T-cell (primary cell): ENCODE measurements around the gene JAG2. TPM values are rescaled to one million over a fixed set of nuclear protein-coding genes. Genes with fewer than 3 reads are reported as not detected.

ENCODE experiments used
- ATAC-seq, 4 experiments: fragments of 200-7000 bp in 3 of 4; fragments of 150-1000 bp in 1 of 4; cut with Tn5 transposase; replicated peaks in 1 of 4; 1 replicate in 3 of 4; 2 replicates in 1 of 4; pipeline ENCODE4 v1.10.0; 2021; ENCODE audit warnings: moderate library complexity in 3 of 4, mild to moderate bottlenecking in 2 of 4, moderate number of reproducible peaks in 1 of 4
- CTCF ChIA-PET, 2 donors: fragments of 300-600 bp; sonication (Branson Sonifier 250); formaldehyde crosslinking; loops; one replicate each; lab custom pipeline; 2022; ENCODE audit warnings: antibody characterized with exemption in 2 of 2; lab: Charles Lee
- POLR2A ChIA-PET, 2 donors: fragments of 300-600 bp; sonication (Branson Sonifier 250); formaldehyde crosslinking; loops; one replicate each; lab custom pipeline; 2022; ENCODE audit warnings: antibody characterized with exemption in 2 of 2; lab: Charles Lee
- DNase-seq, 35 experiments: peaks; one replicate each; pipeline versions ENCODE4 v3.0.0 to v3.0.0-alpha.2; 2013 to 2023
- H3K27ac ChIP-seq: one replicate; pipeline ENCODE4 v1.5.1; 2013; ENCODE audit warnings: low read length
- H3K27me3 ChIP-seq, 2 experiments: replicated peaks in 1 of 2; 1 replicate in 1 of 2; 2 replicates in 1 of 2; pipeline versions ENCODE4 v1.6.1 to v1.7.0; 2013; ENCODE audit warnings: low read length in 1 of 2, mixed read lengths in 1 of 2; ENCODE audit not compliant: control insufficient read depth in 2 of 2, insufficient read depth in 2 of 2; ENCODE audit errors: extremely low read depth in 1 of 2
- H3K36me3 ChIP-seq, 2 donors: 1 replicate in 1 of 2; 2 replicates in 1 of 2; pipeline versions ENCODE4 v1.6.1 to v1.7.0; 2013; ENCODE audit warnings: low read length in 1 of 2; ENCODE audit not compliant: control insufficient read depth in 2 of 2, insufficient read depth in 1 of 2; ENCODE audit errors: extremely low read depth in 1 of 2
- H3K4me1 ChIP-seq, 2 experiments: 1 replicate in 1 of 2; 2 replicates in 1 of 2; pipeline versions ENCODE4 v1.6.1 to v1.7.0; 2013; ENCODE audit warnings: low read length in 2 of 2, mixed read lengths in 1 of 2; ENCODE audit not compliant: insufficient read depth in 2 of 2, control insufficient read depth in 1 of 2; ENCODE audit errors: extremely low read depth in 1 of 2
- H3K4me3 ChIP-seq, 2 donors: 1 replicate in 1 of 2; 2 replicates in 1 of 2; pipeline versions ENCODE4 v1.5.1 to v1.7.0; 2013; ENCODE audit warnings: mild to moderate bottlenecking in 2 of 2, low read length in 1 of 2, moderate library complexity in 1 of 2; ENCODE audit not compliant: control insufficient read depth in 1 of 2; ENCODE audit errors: extremely low read depth in 1 of 2
- H3K9me3 ChIP-seq: 2 replicates; pipeline ENCODE4 v1.7.0; 2013
- H3K27ac Mint-ChIP-seq, 2 donors: one replicate each; pipeline ENCODE4 v1.8.0; 2020 to 2021; ENCODE audit warnings: mild to moderate bottlenecking in 2 of 2, mixed read lengths in 2 of 2
- H3K27me3 Mint-ChIP-seq, 2 donors: one replicate each; pipeline ENCODE4 v1.8.0; 2021 to 2022; ENCODE audit warnings: mixed read lengths in 2 of 2
- H3K36me3 Mint-ChIP-seq: one replicate; pipeline ENCODE4 v1.8.0; 2021; ENCODE audit warnings: mixed read lengths
- H3K4me1 Mint-ChIP-seq, 3 donors: one replicate each; pipeline ENCODE4 v1.8.0; 2020 to 2022; ENCODE audit warnings: mixed read lengths in 3 of 3, mild to moderate bottlenecking in 1 of 3
- H3K4me3 Mint-ChIP-seq, 3 donors: one replicate each; pipeline ENCODE4 v1.8.0; 2020 to 2022; ENCODE audit warnings: mild to moderate bottlenecking in 3 of 3, mixed read lengths in 3 of 3, moderate library complexity in 3 of 3
- H3K9me3 Mint-ChIP-seq, 3 donors: one replicate each; pipeline ENCODE4 v1.8.0; 2020 to 2022; ENCODE audit warnings: mixed read lengths in 3 of 3
- WGBS: methylation state at CpG from one replicate; pipeline ENCODE4 v1.1.5; 2013; ENCODE audit warnings: missing lambda C conversion rate; ENCODE audit not compliant: insufficient coverage; 5-methylcytosine and 5-hydroxymethylcytosine counted together
- total RNA-seq, 35 experiments: library from RNA in 6 of 35; stranded (reverse) in 6 of 35; fragments of 120-200 nt in 1 of 35; gene quantifications; one replicate each; pipeline versions ENCODE4 v1.2.1 to v1.2.4 and lab custom pipeline; 2013 to 2026

Gene JAG2
- total RNA-seq, 5 donors from 2014 or later (not counting 1 experiment from before 2014, with no cell fraction given): 0.76 to 1.9 (median 1.2) TPM

DNA sequence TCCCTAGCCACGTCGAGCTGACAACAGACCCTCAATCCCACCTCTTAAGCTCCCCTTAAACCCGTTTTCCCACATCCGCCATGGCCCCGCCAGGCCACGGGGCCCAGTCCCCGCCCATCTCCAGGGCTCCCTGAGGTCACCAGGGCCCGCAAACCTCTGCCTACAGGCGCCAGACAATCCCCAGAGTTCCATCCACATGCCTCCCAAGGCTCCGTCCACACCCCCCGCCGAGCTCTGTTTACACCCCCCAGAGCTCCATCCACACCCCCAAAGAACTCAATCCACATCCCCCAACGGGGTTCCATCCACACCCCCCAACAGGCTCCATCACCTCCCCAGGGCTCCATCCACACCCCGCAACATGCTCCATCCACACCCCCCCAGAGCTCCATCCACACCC is 9.2 kb downstream of the JAG2 start:
- Histone ChIP-seq H3K27me3 (peaks cover 0 to 28% of the 10 kb centered on the region in 2 experiments), H3K9me3 (no peaks in the 10 kb centered on the region), H3K4me3 (no peak overlapping the region), H3K36me3 (no peaks in the 10 kb centered on the region), H3K4me1 (no peaks in the 10 kb centered on the region), H3K27ac (no peak overlapping the region)
- no peaks in the 10 kb centered on the region for H3K9me3 Mint-ChIP-seq
- ATAC-seq (no peak), DNase-seq (no peak)
- no peaks in the 10 kb centered on the region for H3K36me3 Mint-ChIP-seq
- no peak overlapping the region for H3K4me3 Mint-ChIP-seq
- CTCF ChIA-PET: interaction anchor here in 1 of 2 donors (0.7 kb wide), 1 partner anchor 89 kb away, joined by 3 read pairs; no protein-coding TSS in a partner anchor
- no peaks in the 10 kb centered on the region for H3K27me3 Mint-ChIP-seq
- POLR2A ChIA-PET: interaction anchor here in 1 of 2 donors (0.5 kb wide), 1 partner anchor 349 kb away, joined by 6 read pairs; no protein-coding TSS in a partner anchor
- no peak overlapping the region for H3K27ac Mint-ChIP-seq
- H3K4me1 Mint-ChIP-seq: no peaks in the 10 kb centered on the region
- 84% methylated on average over 10 of the region's 14 CpGs for WGBS

DNA sequence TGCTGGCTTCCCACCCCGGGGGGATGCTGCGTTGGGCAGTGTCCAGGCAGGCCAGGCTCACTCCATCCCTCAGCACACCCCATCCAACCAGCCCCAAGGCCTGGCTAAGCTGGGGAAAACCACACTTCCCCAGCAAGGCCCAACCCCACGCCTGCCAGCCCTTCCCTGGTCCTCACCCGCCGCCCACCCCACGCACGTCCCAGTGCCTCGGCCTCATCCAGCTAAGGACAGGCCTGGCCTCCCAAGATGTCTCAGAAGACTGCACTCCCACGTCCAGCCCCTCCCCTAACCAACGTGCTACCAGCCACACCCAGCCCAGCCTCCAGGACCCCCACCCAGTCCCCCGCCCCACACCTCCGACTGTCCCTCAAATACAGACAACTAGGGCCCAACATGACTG is 9.8 kb downstream of the JAG2 start:
- 81% methylated on average over 10 of the region's 12 CpGs for WGBS
- Histone ChIP-seq H3K27ac (no peak overlapping the region), H3K27me3 (peaks cover 0 to 25% of the 10 kb centered on the region in 2 experiments), H3K4me3 (no peak overlapping the region), H3K36me3 (no peaks in the 10 kb centered on the region), H3K4me1 (no peaks in the 10 kb centered on the region), H3K9me3 (no peaks in the 10 kb centered on the region)
- ChIA-PET POLR2A (interaction anchor here in 1 of 2 donors (0.5 kb wide), 1 partner anchor 349 kb away, joined by 6 read pairs; no protein-coding TSS in a partner anchor), CTCF (interaction anchor here in 1 of 2 donors (0.6 to 0.7 kb wide), 2 partner anchors 89 to 143 kb away, joined by 3 to 4 read pairs; no protein-coding TSS in a partner anchor)
- no peaks in the 10 kb centered on the region for H3K27me3 Mint-ChIP-seq
- H3K4me1 Mint-ChIP-seq: no peaks in the 10 kb centered on the region
- DNase-seq (no peak), ATAC-seq (no peak)
- H3K4me3 Mint-ChIP-seq: no peak overlapping the region
- no peaks in the 10 kb centered on the region for H3K9me3 Mint-ChIP-seq
- H3K27ac Mint-ChIP-seq: no peak overlapping the region
- H3K36me3 Mint-ChIP-seq: no peaks in the 10 kb centered on the region

DNA sequence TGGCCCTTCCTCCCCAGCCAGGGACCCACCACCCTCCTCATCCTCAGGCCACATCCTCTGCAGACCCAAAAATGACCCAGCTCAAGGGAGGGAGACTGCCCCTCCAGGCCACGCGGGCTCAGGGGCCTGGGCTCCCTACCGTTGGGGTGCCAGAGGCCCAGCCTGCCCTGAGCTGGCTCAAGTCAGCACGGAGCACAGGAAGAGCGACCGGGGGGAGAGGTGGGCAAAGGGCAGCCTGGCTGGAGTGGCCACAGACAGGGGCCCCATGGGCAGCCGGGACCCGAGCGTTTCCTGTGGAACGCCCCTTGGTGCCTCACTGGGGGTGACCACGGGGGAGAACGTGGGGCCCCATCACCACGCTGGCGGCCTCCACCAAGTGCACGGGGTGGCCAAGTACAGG is 10.7 kb downstream of the JAG2 start:
- DNase-seq (no peak), ATAC-seq (no peak)
- Mint-ChIP-seq H3K27me3 (no peaks in the 10 kb centered on the region), H3K36me3 (no peaks in the 10 kb centered on the region), H3K4me1 (no peaks in the 10 kb centered on the region), H3K4me3 (no peak overlapping the region), H3K9me3 (no peaks in the 10 kb centered on the region), H3K27ac (no peak overlapping the region)
- no peaks in the 10 kb centered on the region for H3K9me3 ChIP-seq
- ChIA-PET CTCF (no interaction called here), POLR2A (no interaction called here)
- no peaks in the 10 kb centered on the region for H3K36me3 ChIP-seq
- WGBS: 85% methylated on average over 13 of the region's 15 CpGs
- no peaks in the 10 kb centered on the region for H3K4me1 ChIP-seq
- H3K27ac ChIP-seq: no peak overlapping the region
- peaks cover 0 to 22% of the 10 kb centered on the region in 2 experiments for H3K27me3 ChIP-seq
- H3K4me3 ChIP-seq: no peak overlapping the region

DNA sequence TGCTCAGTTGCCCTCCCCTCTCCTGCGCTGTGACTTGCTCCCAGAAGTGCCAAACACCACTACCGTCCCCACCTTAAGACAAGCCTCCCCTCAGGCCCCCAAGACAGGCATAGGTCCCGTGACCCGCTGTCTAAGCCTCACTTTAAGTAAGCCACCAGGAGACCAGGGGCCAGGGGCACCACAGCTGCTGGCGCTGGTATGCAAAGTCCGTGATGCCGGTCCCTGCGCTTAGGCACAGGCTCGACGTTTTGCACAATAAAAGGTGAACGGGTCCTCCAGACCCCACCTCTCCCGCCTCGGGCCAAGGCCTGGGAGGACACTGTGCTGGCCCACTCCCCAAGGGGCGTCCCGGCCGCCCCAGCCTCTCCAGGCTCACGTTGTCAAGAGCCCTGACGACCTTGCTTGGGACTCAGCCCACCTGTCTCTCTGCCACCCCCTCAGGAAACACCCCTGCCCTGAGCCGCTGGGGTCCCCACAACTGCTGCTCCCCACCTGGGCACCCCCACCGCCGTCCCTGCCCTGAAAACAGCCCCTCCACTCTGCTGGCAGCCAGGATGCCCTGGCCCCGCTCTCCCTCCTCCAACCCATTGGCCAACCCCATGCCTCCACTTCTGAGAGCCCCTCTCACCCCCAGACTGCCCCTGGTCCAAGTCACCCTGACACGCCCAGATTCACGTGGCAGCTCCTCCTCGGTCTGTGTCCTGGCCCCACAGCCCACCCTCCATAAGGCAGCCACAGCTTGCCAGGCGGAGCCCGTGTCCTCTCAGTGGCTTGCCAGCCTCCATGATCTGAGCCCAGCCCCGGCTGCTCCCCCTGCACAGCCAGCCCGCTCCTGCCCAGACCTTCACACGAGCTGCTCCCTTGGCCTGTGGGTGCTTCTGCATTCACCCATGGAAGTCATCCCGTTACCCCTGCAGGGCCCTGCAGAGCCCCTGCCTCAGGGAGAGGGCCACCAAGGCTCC is 11.9 kb downstream of the JAG2 start:
- peaks cover 0 to 18% of the 10 kb centered on the region in 2 experiments for H3K27me3 ChIP-seq
- POLR2A ChIA-PET: no interaction called here
- H3K36me3 Mint-ChIP-seq: no peaks in the 10 kb centered on the region
- no peak overlapping the region for H3K27ac ChIP-seq
- no peaks in the 10 kb centered on the region for H3K9me3 Mint-ChIP-seq
- H3K4me3 ChIP-seq: no peak overlapping the region
- no peaks in the 10 kb centered on the region for H3K27me3 Mint-ChIP-seq
- H3K4me1 Mint-ChIP-seq: no peaks in the 10 kb centered on the region
- no peak overlapping the region for H3K4me3 Mint-ChIP-seq
- no peaks in the 10 kb centered on the region for H3K36me3 ChIP-seq
- H3K27ac Mint-ChIP-seq: no peak overlapping the region
- no peaks in the 10 kb centered on the region for H3K9me3 ChIP-seq
- WGBS: 80% methylated on average over 31 of the region's 31 CpGs
- DNase-seq (no peak), ATAC-seq (no peak)
- no peaks in the 10 kb centered on the region for H3K4me1 ChIP-seq
- CTCF ChIA-PET: no interaction called here

DNA sequence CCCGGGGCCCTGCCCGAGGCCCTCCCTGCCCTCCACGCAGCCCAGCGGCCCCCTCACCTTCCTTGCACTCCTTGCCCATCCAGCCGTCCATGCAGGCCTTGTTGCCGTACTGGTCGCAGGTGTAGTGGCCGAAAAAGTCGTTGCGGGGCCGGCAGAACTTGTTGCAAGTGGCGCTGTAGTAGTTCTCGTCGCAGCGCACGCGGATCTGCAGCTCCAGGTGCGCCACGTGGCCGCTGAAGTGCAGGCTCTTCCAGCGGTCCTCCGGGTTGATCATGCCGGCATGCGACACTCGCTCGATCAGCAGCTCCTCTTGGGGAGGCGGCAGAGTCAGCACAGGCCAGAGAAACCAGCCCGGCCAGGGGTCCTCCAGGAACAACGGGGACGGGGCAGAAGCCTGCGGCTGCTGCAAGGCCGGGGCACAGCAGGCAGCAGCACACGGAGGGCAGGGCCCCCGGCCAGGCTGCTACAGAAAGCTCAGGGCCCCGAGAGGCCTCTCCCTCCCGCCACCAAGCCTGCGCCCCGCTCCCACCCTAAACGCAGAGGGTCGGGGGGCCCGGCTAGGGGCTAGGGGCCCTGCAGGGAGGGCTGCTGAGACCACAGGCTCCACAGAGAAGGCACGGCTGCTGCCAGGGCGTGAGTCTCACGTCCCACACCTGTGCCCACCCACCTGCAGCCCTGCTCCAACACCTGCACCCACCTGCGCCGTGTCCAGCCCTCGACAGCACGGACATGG is 12.7 kb downstream of the JAG2 start:
- DNase-seq (no peak), ATAC-seq (no peak)
- Histone ChIP-seq H3K27ac (no peak overlapping the region), H3K4me1 (no peaks in the 10 kb centered on the region), H3K9me3 (no peaks in the 10 kb centered on the region), H3K36me3 (no peaks in the 10 kb centered on the region), H3K4me3 (no peak overlapping the region), H3K27me3 (peaks cover 0 to 18% of the 10 kb centered on the region in 2 experiments)
- Mint-ChIP-seq H3K9me3 (no peaks in the 10 kb centered on the region), H3K36me3 (no peaks in the 10 kb centered on the region), H3K4me1 (no peaks in the 10 kb centered on the region), H3K4me3 (no peak overlapping the region), H3K27me3 (no peaks in the 10 kb centered on the region), H3K27ac (no peak overlapping the region)
- ChIA-PET CTCF (no interaction called here), POLR2A (no interaction called here)
- 87% methylated on average over 44 of the region's 48 CpGs for WGBS

DNA sequence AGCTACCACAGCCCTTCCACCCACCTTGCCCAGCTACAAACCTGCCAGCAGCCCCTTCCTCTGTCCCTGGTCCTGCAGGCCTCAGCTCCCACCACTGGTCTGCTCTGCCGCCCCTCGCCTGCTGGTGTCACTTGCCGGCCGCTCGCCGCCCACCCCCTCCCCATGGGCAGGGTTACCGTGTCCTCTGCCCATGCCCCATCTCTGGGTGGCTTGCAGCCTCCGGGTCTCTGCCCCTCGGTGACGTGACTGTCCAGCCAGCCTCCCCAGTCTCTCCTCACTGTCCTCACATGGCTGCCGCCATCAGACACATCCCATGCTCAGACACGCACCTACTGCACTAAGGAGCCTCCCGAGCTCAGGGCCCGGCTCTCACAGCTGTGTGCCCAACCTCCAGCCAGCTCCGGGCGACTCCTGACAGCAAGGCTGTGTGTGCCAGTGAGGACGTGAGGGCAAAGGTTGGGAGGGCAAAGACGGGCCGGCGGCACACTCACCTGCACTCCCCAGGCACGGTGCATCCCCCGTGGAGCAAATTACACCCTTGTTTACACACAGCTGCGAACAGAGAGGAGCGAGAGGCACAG is 13.4 kb downstream of the JAG2 start:
- H3K9me3 ChIP-seq: no peaks in the 10 kb centered on the region
- WGBS: 92% methylated on average over 24 of the region's 24 CpGs
- no peak overlapping the region for H3K4me3 ChIP-seq
- H3K4me1 ChIP-seq: no peaks in the 10 kb centered on the region
- H3K27me3 ChIP-seq: peaks cover 0 to 18% of the 10 kb centered on the region in 2 experiments
- Mint-ChIP-seq H3K4me1 (no peaks in the 10 kb centered on the region), H3K4me3 (no peak overlapping the region), H3K27me3 (no peaks in the 10 kb centered on the region), H3K9me3 (no peaks in the 10 kb centered on the region), H3K27ac (no peak overlapping the region), H3K36me3 (no peaks in the 10 kb centered on the region)
- ATAC-seq (no peak), DNase-seq (no peak)
- no peaks in the 10 kb centered on the region for H3K36me3 ChIP-seq
- POLR2A ChIA-PET: no interaction called here
- H3K27ac ChIP-seq: no peak overlapping the region
- CTCF ChIA-PET: no interaction called here
